Cerebellar nuclear complex (tissue), 1 donor: ENCODE measurements around the gene NDST3.
A peak's percentile ranks its signal among the peaks of the same experiment; 100 is the strongest.

Experiments used
- DNase-seq, 2 experiments: peaks; one replicate each; lab custom pipeline; 2025; lab: John Stamatoyannopoulos, UW

NDST3 gene

DNA sequence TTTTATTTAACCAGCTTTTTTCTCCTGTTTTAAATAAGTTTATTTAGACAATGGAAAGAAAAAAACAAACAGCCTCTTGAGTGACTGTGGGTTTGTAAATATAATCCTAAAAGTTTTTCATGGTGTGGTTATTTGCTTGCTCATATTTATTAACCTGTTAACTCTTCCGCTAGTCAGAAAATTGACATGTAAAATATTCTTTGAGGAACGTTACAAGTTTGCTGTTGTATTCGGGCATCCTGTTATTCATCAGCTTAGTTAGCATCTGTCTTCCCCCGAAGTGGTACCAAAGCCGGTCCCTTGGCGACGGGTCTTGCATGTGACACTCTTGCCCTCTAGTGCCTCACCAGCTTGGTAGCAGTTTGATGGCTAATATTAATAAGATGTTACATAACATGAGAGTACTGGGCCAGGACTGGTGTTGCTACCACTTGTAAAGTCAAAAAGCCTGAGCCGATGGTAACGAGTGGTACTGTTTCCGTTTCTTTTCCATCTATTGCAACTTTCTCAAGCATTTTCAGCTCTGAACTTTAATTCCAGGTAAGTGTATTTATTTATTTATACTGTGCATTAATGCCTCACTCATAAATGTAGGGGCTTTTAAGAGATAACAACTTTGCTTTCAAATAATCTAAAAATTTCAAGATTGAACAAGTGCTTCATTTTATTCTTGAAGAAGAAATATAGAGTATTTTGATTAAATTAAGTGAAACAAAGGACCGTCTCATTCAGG lies at the start of gene NDST3:
TSS of gene NDST3 (plus strand) at position 434 of the 733 bp plus-strand sequence. CDS start 19,425 bp downstream, outside the sequence.
- DNase-seq = peak; percentile 75 to 88

DNA sequence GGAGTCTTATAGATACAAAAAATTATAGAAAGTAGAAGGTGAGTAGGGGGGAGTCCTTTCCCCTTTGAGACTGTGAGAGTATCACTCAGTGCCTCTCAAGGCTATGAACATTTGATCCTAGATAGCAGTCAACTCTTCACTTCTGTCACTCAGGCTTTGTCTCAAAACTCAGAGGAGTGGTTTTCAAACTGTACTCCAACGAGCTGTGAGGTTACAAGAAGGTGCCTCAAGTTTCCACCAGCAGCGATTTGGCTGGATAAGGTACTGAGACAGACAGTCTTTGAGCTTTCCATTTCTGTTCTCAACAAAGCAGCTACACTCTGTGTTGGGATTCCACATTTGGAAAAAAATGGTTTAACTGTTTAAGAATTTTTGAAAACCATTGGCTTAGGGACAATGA lies 48.0 kb upstream of the NDST3 start:
- DNase-seq = no peak

DNA sequence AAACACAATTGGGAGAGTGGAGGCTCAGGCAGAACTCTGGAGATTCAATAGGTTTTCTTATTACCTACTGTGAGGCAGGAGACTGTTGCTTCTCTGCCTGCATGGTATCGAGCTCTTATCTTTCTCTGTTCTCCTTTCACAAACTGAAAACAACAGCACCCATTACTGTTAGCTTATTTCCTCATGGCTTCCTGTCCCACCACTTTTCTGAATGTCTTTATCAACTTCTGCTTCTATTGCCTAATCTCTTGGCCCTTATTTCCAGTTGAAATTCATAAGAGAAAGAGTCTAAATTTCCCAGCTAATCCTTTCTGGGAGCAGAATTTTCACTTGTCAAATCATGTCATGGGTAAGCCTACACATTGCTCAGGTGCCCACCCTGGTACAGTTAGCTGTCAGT lies 46.8 kb upstream of the NDST3 start:
- no peak for DNase-seq

DNA sequence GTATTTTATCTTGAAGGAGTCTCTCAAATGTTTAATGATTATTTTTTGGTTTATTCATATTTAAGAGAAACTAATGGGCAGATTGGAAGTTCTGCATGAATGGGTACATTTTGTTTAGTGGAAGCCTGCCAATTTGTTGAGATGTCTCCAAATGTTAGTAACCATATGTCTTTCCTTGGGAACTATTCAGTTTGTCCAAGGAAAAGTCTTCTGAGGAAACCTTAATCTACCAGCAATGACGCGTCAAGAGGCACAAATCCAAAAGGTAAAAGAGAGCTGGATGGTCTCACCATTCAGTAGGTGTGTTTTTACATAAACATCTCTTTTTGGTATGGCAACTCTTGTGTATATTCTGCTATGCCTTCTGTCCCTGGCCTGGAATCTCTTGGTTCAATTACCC lies 37.4 kb upstream of the NDST3 start:
- DNase-seq = no peak

DNA sequence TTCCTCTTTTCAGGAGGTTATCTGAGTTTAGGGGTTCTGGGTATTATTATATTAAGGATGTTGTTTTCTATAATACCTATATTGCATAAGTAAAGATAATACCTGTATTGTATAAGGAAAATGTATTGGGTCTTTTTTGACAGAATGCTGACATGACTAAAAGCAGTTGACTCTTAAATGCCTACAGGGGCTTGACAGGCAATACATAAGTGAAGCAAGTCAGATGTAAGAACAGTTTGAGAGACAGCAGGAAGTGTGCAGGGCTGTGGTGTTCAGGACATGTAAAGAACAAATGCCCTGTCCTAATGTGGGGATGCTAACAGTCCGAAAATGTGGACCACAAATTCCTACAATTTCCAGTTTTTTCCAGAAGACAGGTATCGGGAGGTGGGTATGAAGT lies 30.2 kb upstream of the NDST3 start:
- DNase-seq = no peak

DNA sequence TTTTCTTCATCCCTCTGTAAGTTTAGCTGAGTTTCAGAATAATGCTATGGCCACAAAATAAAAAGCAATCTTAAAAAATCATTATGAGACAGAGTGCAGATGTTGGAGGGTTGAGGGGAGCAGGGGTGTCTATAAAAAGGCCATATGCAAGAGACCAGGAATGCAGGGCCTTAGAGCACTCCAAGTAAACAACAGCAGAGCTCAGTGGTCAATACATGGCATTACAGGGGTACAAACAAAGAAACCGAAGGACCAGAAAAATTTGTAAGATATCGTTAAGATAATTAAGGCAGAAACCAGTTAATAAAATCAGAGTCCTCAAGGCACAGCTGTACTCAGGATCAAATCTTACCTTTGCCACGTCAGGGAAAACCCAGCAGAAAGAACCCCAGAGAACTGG lies 28.4 kb upstream of the NDST3 start:
- DNase-seq = no peak

DNA sequence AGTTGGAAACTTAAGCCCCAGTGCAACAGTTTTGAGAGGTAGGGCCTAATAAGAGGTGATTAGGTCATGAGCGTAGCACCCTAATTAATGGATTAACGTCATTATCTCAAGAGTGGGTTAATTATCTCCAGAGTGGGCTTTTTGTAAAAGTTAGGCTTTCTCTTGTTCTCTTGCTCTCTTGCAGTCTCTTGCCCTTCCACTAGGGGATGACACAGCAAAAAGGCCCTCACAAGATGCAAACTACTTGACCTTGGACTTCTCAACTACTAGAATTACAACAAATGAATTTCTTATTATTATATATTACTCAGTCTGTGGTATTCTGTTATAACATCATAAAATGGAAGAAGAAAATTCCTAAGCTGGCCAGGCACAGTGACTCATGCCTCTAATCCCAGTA lies 22.1 kb upstream of the NDST3 start:
- no peak for DNase-seq

DNA sequence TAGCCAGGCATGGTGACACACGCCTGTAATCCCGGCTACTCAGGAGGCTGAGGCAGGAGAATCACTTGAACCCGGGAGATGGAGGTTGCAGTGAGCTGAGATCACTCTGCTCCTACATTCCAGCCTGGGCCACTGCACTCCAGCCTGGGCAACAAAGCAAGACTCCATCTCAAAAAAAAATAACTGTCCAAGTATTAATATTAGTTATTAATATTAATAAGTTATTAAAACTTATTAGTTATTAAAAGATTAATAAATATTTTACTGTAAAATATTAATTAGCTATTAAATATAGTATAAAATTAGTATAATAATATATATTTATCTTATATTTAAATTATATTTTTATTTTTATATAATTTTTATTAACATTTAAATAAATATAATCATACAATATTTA lies 19.5 kb upstream of the NDST3 start:
- no peak for DNase-seq

DNA sequence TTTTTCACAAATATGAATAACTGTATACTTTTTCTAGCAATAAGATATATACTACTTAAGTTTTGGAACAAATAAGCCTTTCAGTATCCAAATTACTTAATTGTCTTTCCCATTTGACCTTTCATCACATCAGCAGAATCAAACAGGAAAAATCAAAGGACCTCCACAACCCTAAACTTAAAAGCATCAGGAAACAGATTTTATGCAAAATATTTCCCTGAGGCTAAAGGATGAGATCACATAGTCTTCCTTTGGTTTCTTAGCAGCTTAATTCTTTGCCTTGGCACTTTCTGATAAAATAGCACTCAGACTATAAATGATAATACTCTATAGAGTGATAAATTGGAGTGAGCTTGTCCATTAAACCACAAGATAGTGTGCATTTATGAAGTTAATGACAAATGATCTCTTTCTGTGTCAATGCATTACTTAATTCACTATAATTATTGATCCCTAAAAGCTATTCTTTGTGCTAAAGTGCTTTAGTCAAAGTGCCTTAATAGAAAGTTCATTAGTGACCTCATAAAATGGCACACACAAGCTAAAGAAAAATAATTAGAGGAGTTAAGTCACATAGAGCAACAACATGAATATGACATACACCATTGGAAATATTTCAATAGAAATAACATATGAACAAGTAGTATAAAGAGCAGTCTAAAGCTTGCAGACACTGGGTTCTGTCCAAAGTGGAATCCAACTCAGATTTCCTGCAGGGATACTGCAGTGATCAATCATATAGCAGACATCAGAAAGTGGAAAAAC lies 15.7 kb upstream of the NDST3 start:
- DNase-seq = no peak

DNA sequence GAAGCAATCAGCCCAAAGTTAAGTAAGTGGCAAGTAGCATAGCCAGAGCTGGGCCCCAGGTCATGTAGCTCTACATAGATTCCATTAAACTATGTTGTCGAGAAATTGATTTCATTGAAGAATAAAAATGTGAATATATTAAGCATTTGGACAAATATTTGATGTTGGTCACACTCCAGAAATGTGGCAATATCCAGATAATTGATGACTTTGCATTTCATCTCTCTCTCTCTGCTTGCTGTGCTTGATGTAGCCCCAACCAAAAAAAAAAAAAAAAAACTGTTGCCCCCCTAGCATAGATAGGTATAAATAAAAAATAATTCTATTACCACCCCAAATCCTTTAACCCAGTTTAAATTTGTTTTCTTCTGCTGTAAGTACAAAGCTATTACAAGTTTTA lies 7.5 kb upstream of the NDST3 start:
- DNase-seq = no peak

DNA sequence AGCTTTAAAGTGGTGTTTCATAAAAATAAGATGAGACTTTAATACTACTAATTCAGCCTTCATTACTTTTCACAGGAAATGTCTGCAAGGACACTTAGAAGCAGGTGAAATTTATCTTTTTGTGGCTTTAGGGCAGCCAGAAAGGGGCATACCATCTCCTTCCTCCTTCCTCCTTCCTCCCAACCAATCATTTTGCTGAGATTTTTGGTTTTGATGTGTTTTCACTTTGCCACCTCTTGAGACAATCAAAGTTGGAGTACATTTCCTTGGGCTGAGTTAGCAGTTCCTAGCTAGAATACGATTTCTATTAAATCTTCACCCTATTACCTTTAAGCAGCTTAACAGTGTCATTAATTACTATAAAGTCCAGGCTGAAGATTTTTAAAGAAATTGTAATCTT lies 5.1 kb upstream of the NDST3 start:
- DNase-seq = no peak

DNA sequence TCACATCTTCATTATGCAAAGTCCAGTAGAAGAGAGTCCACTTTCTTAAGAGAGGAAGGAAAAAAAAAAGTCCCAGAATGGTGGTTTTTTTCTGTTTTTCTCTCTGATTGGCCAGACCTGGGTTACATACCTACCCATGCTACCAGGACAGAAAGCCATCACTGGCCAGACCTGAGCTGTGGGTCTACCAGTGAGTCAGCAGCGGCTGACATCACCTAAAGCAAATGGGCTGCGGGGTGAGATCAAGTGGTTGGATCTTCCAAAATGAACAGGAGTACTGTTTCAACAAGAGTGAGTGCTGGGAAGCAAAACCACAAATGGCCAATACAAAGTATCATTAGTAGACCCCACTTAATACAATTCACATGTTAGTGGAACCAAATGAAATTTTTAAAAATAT lies 1.6 kb upstream of the NDST3 start:
- peak in 1 of 2 experiments; percentile 15 for DNase-seq

DNA sequence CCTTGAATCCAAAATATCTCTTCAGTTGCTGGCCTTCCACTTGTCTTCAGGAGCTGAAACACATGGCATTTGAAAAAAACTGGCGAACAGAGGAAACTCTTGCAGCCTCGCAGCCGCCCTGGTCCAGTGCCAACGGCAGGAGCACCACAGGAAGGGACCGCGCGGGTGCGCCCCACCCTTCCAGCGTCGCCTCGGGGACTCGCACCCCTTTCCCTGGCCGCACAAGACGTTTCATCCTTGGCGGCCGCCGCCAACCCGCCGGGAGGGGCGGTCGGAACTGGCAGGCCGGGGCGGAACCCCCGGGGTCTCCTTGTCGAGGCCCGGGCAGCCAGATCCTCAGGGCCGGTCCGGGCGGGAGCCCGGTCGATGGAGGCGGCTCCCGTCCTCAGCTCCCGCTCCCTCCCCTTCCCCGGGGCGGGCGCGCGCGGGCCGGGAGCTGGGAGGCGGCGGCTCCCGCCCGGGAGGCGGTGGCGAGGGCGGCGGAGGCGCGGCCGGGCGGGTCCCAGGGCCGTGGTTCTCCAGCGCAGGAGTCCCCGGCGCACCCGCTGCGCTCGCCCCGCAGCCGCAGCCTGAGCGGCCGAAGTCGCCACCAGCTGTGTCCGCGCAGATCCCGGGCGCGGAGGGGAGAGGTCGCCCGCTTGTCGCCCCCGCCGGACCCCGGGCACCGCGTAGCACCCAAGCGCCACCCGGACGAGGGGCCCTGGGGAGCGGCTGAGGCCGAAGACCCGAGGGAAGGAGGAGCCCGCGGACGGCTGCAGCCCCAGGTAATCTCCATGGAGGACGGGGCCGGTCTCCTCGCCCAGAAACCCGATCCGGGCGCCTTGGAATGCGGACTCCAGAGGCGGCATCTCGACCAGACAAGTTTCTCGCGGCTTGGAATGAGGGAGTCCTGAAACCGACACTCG lies 886 bp upstream of the NDST3 start:
- no peak for DNase-seq

DNA sequence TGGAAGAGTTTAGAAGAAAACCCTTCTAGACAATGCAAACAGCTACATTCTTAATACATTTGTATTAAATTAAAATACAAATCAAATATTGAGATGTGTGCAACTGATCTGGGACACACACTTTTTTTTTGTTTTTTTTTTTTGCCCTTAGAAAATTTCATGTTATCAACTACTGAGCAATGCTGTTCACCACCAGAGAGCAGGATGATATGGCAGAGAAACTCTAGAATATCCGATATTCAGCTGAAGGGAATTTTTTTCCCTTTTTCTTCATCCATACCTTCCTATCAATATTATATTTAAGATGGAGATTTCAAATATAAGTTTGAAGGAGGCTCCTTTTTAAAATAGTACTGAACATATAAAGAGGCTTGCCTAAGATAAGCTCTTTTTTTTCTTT lies 1.0 kb downstream of the NDST3 start:
- no peak for DNase-seq

DNA sequence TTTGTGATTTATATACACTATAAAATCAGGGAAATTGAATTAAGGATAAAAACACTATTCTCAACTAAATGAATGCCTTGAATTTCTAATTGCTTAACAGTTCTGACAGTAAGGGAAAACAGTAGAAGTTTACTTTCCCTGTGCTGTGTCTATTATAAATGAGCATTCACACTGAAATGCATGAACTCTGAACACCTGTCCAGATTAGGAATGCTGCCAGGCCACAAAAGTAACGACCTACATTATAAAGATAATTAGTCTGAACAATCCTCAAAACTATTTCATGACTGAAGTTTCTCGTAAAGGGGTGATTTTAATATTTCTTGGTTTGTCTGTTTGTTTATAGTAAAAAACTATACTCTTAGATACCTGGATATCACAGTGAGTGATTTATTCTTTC lies 2.0 kb downstream of the NDST3 start:
- no peak for DNase-seq

DNA sequence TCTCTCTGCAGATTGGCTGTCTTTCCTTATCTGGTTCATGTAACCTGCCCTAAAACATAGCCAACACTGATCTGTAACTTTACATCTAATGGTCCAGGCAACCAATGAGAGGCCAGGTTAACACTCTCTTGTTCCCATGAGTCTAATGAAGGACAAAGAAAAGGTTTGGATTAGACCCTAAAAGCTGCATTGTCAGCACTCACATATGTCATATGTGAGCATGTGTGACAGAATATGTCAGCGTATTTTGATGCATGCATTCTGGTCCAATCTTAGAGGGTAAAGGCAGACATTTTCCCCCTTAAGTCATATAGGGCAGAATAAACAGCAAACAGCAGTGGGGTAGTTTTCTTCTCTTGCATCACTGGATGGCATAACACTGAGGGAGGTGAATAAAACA lies 3.7 kb downstream of the NDST3 start:
- no peak for DNase-seq

DNA sequence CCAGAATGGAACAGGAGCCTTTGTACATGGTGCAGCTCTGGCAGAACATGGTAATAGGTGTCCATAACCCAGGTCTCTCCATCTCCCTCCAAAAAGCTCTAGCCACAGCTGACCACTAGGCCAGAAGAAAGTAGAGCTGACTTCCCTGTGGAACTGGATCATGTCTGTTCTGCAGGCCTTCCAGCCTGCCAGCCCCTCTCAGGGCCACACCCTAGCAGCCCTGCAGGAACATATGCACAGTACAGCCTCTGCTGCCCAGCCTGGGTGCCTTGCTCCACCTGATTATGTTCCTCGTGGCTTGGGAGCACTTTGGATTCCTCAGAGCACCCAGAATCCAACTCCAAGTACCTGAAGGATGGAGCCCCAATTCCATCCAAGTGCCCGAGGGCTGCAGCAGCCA lies 12.0 kb downstream of the NDST3 start:
- DNase-seq = no peak

DNA sequence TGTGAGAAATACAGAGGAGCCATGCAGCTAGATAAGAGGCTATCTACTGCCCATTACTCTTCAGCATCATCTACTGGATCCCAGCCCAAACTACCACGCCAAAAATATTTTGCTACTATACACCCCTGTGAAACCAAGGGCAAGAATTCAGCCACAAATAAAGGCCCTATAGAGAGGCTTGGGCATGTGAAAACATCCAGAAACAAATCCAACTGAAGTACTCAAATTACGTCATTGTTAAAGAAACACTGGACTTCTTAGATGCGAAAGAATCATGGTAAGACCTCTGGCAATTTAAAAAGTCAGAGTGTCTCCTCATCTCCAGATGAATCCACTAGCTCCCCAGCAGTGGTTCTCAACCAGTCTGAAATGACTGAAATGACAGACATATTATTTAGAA lies 12.8 kb downstream of the NDST3 start:
- DNase-seq = no peak

DNA sequence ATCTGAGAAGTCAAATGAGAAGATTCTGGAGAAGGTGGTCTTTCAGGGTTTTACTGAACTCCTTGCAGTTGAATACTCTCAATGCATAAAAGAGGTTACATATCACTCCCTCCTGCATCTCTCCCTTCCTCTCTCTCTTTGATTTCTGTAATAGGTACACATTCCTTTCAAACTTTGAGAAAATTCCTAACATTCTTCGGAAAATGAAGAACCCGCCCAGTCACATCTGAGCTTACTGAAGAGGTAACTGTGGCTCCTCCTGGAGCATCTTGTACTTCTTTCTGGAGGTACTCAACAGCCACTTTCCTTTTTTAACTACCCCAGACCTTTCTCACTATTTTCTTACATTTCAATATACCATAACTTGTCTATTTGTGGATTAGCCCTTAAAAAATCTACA lies 24.7 kb downstream of the NDST3 start:
- DNase-seq = no peak

DNA sequence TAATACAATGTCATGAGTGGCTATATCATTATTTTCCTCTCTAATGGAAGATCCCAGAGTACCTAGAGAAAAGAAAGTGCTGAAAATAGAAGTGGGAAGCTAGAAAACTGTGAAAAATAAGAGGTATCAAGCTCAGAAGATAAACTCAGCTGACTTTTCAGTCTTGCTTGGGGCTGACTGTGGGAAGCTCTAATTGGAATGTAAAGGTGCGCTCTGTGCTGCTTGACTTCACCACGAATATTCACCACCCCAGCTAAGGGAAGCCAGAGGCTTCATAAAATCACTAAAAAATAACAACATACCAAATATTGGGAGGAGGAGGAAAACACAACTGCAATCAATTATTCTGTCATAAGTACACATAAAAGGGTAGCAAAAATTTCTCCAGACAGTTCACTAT lies 25.1 kb downstream of the NDST3 start:
- no peak for DNase-seq

DNA sequence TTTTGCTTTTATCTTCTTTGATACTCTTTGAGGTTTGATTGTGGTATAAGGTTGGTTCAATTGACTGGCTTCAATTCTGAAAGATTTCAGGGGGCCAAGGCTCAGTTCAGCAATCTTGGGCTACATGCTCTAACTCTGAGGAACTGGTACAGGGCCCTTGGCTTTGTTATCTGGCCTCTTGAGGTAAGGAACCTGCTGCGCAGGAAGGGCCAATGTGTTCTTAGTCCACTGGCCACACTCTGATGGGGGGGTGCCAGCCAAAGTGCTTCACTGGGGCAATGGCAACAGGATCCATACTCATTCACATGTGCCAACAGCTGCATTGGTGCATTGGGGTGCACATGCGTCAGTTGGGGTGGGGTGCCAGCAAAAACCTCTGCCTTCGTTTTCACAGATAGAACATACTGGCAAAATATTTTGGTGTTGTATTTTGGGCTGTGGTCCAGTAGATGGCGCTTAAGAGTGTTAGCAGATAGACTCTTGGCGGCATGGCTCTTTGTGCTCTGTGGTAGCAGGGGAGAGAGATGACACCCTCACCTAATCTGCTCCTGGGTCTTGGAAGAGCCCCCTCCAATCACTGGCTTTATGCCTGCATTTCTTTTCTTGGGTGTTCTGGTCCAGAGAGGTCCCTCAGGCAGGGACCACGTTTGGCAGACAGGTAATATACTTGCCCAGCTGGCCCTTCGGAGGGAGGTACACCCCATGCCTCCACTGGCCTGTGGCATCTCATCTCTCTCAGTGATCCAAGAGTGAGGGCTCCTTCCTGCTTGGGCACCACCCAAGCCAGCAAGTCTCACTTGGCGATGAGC lies 42.9 kb downstream of the NDST3 start:
- no peak for DNase-seq

DNA sequence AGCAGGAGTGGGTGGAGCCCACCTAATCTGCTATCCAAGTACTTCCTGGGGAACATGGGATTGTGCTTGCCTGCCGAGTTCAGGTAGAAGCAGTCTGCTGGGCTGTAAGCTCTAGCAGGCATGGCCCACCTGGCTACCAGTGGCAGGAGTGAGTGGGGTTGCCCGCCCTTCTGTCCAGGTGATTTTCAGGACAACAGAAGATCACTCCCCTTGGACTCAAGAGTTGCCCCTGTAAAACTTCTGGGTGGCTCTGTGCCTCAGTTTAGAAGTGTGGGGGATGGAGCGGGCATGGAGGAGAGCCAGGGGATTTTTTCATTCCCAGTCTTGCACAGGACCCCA lies 43.5 kb downstream of the NDST3 start:
- DNase-seq = no peak
